H1 (cell line): ENCODE data around the gene LPAR3. TPM values are rescaled to one million over a fixed set of nuclear protein-coding genes. Genes with fewer than 3 reads are reported as not detected.
"Not testable (repeated sequence)": the region's sequence is repeated elsewhere in the genome, so short reads cannot be mapped to it uniquely, and the experiment has no call there.

Experiments
- CTCF ChIA-PET: fragments of 300-600 bp; sonication (Branson Sonifier 250); formaldehyde crosslinking; loops from one replicate; lab custom pipeline; 2021; ENCODE audit not compliant: partially characterized antibody; lab: Charles Lee
- POLR2A ChIA-PET: fragments of 300-600 bp; sonication (Branson Sonifier 250); formaldehyde crosslinking; loops from one replicate; lab custom pipeline; 2021; ENCODE audit warnings: inconsistent platforms; ENCODE audit not compliant: partially characterized antibody; lab: Charles Lee
- DNase-seq, 2 experiments: peaks; one replicate each; pipeline versions ENCODE4 v3.0.0 to v3.0.0-alpha.2; 2010 to 2022; ENCODE audit warnings: low spot score in 2 of 2, low read depth in 1 of 2, mixed read lengths in 1 of 2
- FAIRE-seq: peaks from 2 replicates; lab custom pipeline; 2011; peaks lifted over from hg19 to GRCh38; lab: Jason Lieb, UNC
- H2AFZ ChIP-seq: 2 replicates; pipeline ENCODE4 v1.8.1; 2012; ENCODE audit warnings: low read length, inconsistent platforms
- H2AK5ac ChIP-seq: 2 replicates; pipeline ENCODE4 v1.6.1; 2013; ENCODE audit warnings: low read depth, low read length
- H2BK120ac ChIP-seq: replicated peaks from 2 replicates; pipeline ENCODE3; 2013; ENCODE audit warnings: low read depth, low read length, inconsistent platforms
- H2BK12ac ChIP-seq: 2 replicates; pipeline ENCODE4 v1.6.1; 2013; ENCODE audit warnings: low read depth, low read length
- H2BK15ac ChIP-seq: 2 replicates; pipeline ENCODE4 v1.6.1; 2013; ENCODE audit warnings: low read length
- H2BK20ac ChIP-seq: 2 replicates; pipeline ENCODE4 v1.6.1; 2013; ENCODE audit warnings: low read length
- H2BK5ac ChIP-seq: 2 replicates; pipeline ENCODE4 v1.6.1; 2013; ENCODE audit warnings: low read depth, low read length
- H3K14ac ChIP-seq: 2 replicates; pipeline ENCODE4 v1.6.1; 2013; ENCODE audit warnings: inconsistent platforms; ENCODE audit not compliant: insufficient read length
- H3K18ac ChIP-seq: 2 replicates; pipeline ENCODE4 v1.6.1; 2013; ENCODE audit warnings: low read length; ENCODE audit errors: extremely low read depth
- H3K23ac ChIP-seq: 2 replicates; pipeline ENCODE4 v1.6.1; 2013; ENCODE audit warnings: inconsistent platforms; ENCODE audit not compliant: insufficient read length
- H3K23me2 ChIP-seq: 2 replicates; pipeline ENCODE4 v1.6.1; 2013; ENCODE audit warnings: low read depth, low read length
- H3K27ac ChIP-seq: 2 replicates; pipeline ENCODE4 v1.6.1; 2011; ENCODE audit warnings: low read depth, low read length, inconsistent platforms
- H3K27me3 ChIP-seq, 4 experiments: replicated peaks in 1 of 4; 1 replicate in 1 of 4; 2 replicates in 3 of 4; pipeline versions ENCODE4 v1.6.1 to v1.8.1; 2011 to 2013; ENCODE audit warnings: low read length in 3 of 4, mild to moderate bottlenecking in 3 of 4, inconsistent platforms in 2 of 4, mixed read lengths in 2 of 4, moderate library complexity in 1 of 4; ENCODE audit not compliant: control insufficient read depth in 3 of 4, insufficient read depth in 3 of 4; ENCODE audit errors: extremely low read depth in 1 of 4
- H3K36me3 ChIP-seq, 4 experiments: 2 replicates each; pipeline versions ENCODE4 v1.6.1 to v1.8.1; 2011 to 2013; ENCODE audit warnings: mild to moderate bottlenecking in 4 of 4, low read length in 3 of 4, moderate library complexity in 2 of 4, control low read depth in 1 of 4, inconsistent platforms in 1 of 4; ENCODE audit not compliant: insufficient read depth in 4 of 4, control insufficient read depth in 2 of 4
- H3K4ac ChIP-seq: replicated peaks from 2 replicates; pipeline ENCODE3; 2013; ENCODE audit warnings: low read length, low read depth, mixed read lengths, inconsistent platforms; ENCODE audit not compliant: insufficient read length
- H3K4me1 ChIP-seq, 4 experiments: replicated peaks in 1 of 4; 1 replicate in 1 of 4; 2 replicates in 3 of 4; pipeline versions ENCODE4 v1.6.1 to v1.8.1; 2011 to 2013; ENCODE audit warnings: low read length in 3 of 4, inconsistent platforms in 2 of 4, mixed read lengths in 1 of 4; ENCODE audit not compliant: insufficient read depth in 4 of 4, control insufficient read depth in 3 of 4
- H3K4me2 ChIP-seq, 2 experiments: 2 replicates each; pipeline versions ENCODE4 v1.6.1 to v1.8.1; 2011 to 2013; ENCODE audit warnings: low read depth in 2 of 2, low read length in 2 of 2, control low read depth in 1 of 2, inconsistent platforms in 1 of 2, mild to moderate bottlenecking in 1 of 2; ENCODE audit not compliant: insufficient read depth in 1 of 2
- H3K4me3 ChIP-seq, 4 experiments: fragments of 200-600, 300-600 bp in 1 of 4; sonication (generic), shearing (Covaris generic), sonication (Bioruptor Twin) in 1 of 4; 2 replicates each; pipeline versions ENCODE4 v1.5.1 to v1.8.1; 2011 to 2016; ENCODE audit warnings: low read length in 4 of 4, low read depth in 3 of 4, control low read depth in 2 of 4, inconsistent platforms in 2 of 4, mild to moderate bottlenecking in 2 of 4, mixed read lengths in 1 of 4, moderate library complexity in 1 of 4; ENCODE audit not compliant: insufficient read depth in 2 of 4; ENCODE audit errors: extremely low read depth in 1 of 4
- H3K56ac ChIP-seq: replicated peaks from 2 replicates; pipeline ENCODE3; 2013; ENCODE audit warnings: low read depth, mild to moderate bottlenecking, mixed read lengths, low read length, inconsistent platforms; ENCODE audit not compliant: insufficient read length
- H3K79me1 ChIP-seq: 2 replicates; pipeline ENCODE4 v1.6.1; 2013; ENCODE audit warnings: low read depth, low read length, control low read depth
- H3K79me2 ChIP-seq, 2 experiments: 2 replicates each; pipeline versions ENCODE4 v1.6.1 to v1.8.1; 2012 to 2013; ENCODE audit warnings: low read length in 2 of 2, mild to moderate bottlenecking in 2 of 2, inconsistent platforms in 1 of 2; ENCODE audit not compliant: insufficient read depth in 2 of 2, control insufficient read depth in 1 of 2
- H3K9ac ChIP-seq, 4 experiments: replicated peaks in 1 of 4; 1 replicate in 1 of 4; 2 replicates in 3 of 4; pipeline versions ENCODE4 v1.6.1 to v1.8.1; 2011 to 2013; ENCODE audit warnings: low read depth in 3 of 4, low read length in 3 of 4, control low read depth in 2 of 4, mild to moderate bottlenecking in 2 of 4, moderate library complexity in 2 of 4, inconsistent platforms in 1 of 4; ENCODE audit errors: extremely low read depth in 1 of 4
- H3K9me3 ChIP-seq, 2 experiments: 2 replicates each; pipeline versions ENCODE4 v1.6.1 to v1.8.1; 2012 to 2013; ENCODE audit warnings: mild to moderate bottlenecking in 2 of 2, moderate library complexity in 2 of 2, control low read depth in 1 of 2, inconsistent platforms in 1 of 2, low read depth in 1 of 2, low read length in 1 of 2, mixed read lengths in 1 of 2; ENCODE audit not compliant: insufficient read depth in 2 of 2
- H4K20me1 ChIP-seq, 2 experiments: replicated peaks in 1 of 2; 2 replicates each; pipeline versions ENCODE3 to v1.8.1; 2011 to 2013; ENCODE audit warnings: inconsistent platforms in 2 of 2, low read length in 2 of 2, mild to moderate bottlenecking in 1 of 2; ENCODE audit not compliant: insufficient read depth in 2 of 2, control insufficient read depth in 1 of 2
- H4K5ac ChIP-seq: 2 replicates; pipeline ENCODE4 v1.6.1; 2013; ENCODE audit warnings: low read length, low read depth, mixed read lengths, inconsistent platforms; ENCODE audit not compliant: insufficient read length
- H4K8ac ChIP-seq: 2 replicates; pipeline ENCODE4 v1.8.0; 2013; ENCODE audit warnings: mild to moderate bottlenecking, moderate library complexity, low read length, inconsistent platforms; ENCODE audit not compliant: insufficient read depth; ENCODE audit errors: extremely low read depth
- H4K91ac ChIP-seq: replicated peaks from 2 replicates; pipeline ENCODE3; 2013; ENCODE audit warnings: low read length, mixed read lengths, inconsistent platforms; ENCODE audit not compliant: insufficient read length
- WGBS, 2 experiments: shearing (Covaris generic) in 1 of 2; methylation state at CpG; one replicate each; pipeline versions ENCODE4 v1.1.6 to v1.1.7; 2013 to 2015; ENCODE audit warnings: low lambda C conversion rate in 2 of 2, mixed read lengths in 2 of 2, inconsistent platforms in 1 of 2, low coverage in 1 of 2, missing lambda C conversion rate in 1 of 2; ENCODE audit not compliant: insufficient replicate concordance in 2 of 2, insufficient coverage in 1 of 2, insufficient read length in 1 of 2; ENCODE audit errors: extremely low coverage in 1 of 2, missing lambda C conversion rate in 1 of 2; 5-methylcytosine and 5-hydroxymethylcytosine counted together
- polyA plus RNA-seq, 7 experiments: library from polyadenylated mRNA; depleted of rRNA in 3 of 7; stranded (reverse) in 5 of 7; unstranded in 2 of 7; fragments of >200 nt in 5 of 7; fragments of 200-250 nt in 2 of 7; gene quantifications; 1 replicate in 5 of 7; 2 replicates in 1 of 7; 4 replicates in 1 of 7; pipeline versions ENCODE4 v1.2.1 to v1.2.3, GENCODE V29; 2011 to 2013; ENCODE audit warnings: missing spikeins in 2 of 7, mixed read lengths in 2 of 7
- total RNA-seq: library from RNA; stranded (reverse); fragmentation: NEBNext Ultra II Directional; extraction: Animal tissue kit (Norgen Biotek cat#: 25700); gene quantifications from 2 replicates; pipeline ENCODE4 v1.2.1, GENCODE V29; 2021

The LPAR3 gene
- total and polyA plus RNA-seq, 2 of the 8 experiments (the other 6 are each of a cell fraction or from before 2014, with no cell fraction given) = 17.1 to 25.4 TPM

GRCh38 chr1:84902727-84903126, 9.7 kb upstream of the LPAR3 start:
- DNase-seq, H2BK20ac ChIP-seq, H2BK15ac ChIP-seq, H2AK5ac ChIP-seq, H2BK5ac ChIP-seq, H3K23me2 ChIP-seq, H3K4me2 ChIP-seq, H4K20me1 ChIP-seq, H3K79me2 ChIP-seq, H4K5ac ChIP-seq, H2BK120ac ChIP-seq, H3K56ac ChIP-seq, H2BK12ac ChIP-seq, H3K27me3 ChIP-seq, H3K79me1 ChIP-seq, H4K91ac ChIP-seq, H4K8ac ChIP-seq, H3K4ac ChIP-seq, H3K9ac ChIP-seq, H3K27ac ChIP-seq, H3K14ac ChIP-seq, H3K4me3 ChIP-seq, H3K36me3 ChIP-seq, POLR2A ChIA-PET, H3K23ac ChIP-seq, H3K18ac ChIP-seq, H3K4me1 ChIP-seq, FAIRE-seq: not testable (repeated sequence)
- peaks cover 5 to 10% of the 10 kb centered on the region in 2 experiments; a peak in 1 of 4 replicates for H3K9me3 ChIP-seq
- WGBS, 2 experiments = 81% methylated on average over 7 of the region's 7 CpGs; no CpG with 5 or more reads in 1 of the 2 experiments
- H2AFZ ChIP-seq = peak overlapping the region; percentile 40; the same call in 1 of the 2 replicates
- CTCF ChIA-PET = interaction anchor here (0.8 to 1.3 kb wide), 3 partner anchors 9 to 33 kb away, joined by 3 to 5 read pairs (median 4); no protein-coding TSS in a partner anchor
